GM19239 (cell line): ENCODE results near the gene RASL10B.

Experiments
- DNase-seq: peaks from one replicate; pipeline ENCODE4 v3.0.0; 2011; ENCODE audit warnings: low spot score; ENCODE audit not compliant: insufficient read length
- FAIRE-seq: peaks from 2 replicates; lab custom pipeline; 2011; peaks lifted over from hg19 to GRCh38; lab: Jason Lieb, UNC

Gene RASL10B

GRCh38 chr17:35716173-35716572 lies 15.3 kb upstream of the RASL10B start:
- no peak for DNase-seq
- FAIRE-seq = no peak

- DNase-seq (no peak), FAIRE-seq (no peak)
Measured at GRCh38 chr17:35716897-35717465, 14.5 kb upstream of the RASL10B start.

DNA sequence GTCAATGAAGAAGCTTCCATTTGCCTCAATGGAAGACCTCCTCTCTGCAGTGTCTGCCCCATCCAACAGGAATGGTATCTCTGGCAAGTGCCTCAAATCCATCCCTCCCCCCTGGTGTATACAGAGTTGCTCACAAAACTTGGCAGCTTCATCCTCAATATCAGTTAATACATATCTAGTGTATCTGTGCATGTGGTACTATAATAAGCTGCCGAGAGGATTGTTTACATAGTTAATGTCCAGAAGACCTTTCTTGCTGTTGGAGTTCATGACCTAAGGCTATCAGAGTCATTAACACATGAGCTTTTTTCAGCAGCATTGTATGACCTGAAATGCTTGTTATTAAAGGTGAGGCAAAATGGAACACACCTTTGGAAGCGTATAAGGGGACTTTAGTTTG lies 14.0 kb upstream of the RASL10B start:
- no peak for DNase-seq
- FAIRE-seq = no peak

- DNase-seq (no peak), FAIRE-seq (no peak)
Measured at GRCh38 chr17:35723735-35724134, 7.7 kb upstream of the RASL10B start.

GRCh38 chr17:35725058-35725457 lies 6.4 kb upstream of the RASL10B start:
- no peak for FAIRE-seq
- DNase-seq = no peak

DNA sequence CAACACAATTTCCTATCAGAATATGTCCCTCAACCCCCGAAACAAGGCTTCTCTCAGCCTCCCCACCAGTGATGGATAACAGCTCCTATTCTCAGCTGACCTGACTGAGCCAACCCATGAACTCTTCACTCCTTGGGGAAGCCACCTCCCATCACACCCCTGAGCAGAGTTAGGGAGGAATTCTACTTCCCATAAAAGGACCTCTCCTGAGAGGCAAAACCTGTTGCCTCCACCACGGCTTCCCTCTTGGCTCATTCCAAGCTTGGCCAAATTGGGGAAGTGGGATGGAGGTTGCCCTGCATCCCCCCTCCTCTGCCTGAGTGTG lies 5.7 kb upstream of the RASL10B start:
- DNase-seq (no peak), FAIRE-seq (no peak)

GRCh38 chr17:35726127-35726952 lies 5.1 kb upstream of the RASL10B start:
- FAIRE-seq (no peak), DNase-seq (no peak)

DNA sequence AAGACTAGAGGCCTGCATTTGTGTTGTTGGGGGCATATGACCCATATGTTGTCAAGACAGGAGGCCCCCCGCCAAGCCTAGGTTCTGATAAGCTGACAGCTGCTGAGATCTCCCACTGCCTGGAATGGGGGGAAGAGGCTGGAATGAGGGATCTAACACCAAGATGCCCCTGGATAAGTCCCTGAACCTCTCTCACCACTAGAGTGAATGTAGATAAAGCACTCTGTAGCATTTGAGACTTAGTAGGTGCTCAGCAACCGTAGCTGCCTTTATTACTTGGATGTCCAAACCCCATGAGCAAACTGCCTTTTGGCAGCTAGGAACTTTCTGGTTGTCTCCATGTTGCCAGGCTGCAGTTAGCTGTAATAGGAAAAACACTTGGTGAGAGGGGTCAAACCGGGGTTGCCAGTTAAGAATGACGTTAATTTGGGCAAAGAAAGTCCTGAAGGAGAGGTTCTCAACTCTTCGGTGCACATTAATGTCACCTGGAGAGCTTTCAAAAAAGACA lies 4.4 kb upstream of the RASL10B start:
- FAIRE-seq = no peak
- DNase-seq = no peak

DNA sequence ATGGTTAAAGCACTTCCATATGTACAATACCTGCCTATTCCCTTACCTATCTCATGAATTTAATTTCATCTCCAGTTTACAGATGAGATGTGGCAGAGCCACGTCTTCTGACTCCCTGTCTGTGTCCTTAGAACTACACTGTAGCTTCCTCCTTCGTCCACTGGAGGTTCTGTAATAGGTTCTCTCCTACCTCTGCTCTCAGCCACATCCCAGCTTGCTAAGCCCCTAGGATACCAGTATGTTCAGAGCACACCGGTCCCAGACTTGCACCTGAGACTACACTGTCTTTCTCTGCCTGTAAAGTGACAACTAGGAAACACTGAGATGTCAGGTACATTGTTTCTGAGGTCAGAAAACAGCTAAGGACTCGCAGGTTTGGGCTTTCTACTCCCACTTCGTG lies 3.8 kb upstream of the RASL10B start:
- DNase-seq = no peak
- no peak for FAIRE-seq

DNA sequence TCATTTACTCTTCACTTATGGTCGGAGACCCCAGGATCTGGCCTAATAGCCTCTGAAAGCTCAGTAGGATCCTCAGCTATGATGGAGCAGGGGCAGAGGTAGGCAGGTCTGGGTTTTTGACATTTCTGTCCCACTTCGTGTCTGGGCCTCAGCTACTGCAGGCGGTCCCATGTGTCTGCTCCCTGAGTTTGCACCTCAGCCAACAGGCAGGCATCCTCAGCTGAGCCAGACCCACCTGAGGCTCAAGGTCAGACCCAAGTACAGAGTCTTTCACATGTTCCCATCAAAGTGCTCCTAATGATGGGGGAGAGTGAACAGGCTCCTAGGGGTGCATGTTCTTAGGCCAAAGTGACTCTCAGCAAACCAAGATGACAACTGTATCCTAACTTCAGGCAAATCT lies 2.9 kb upstream of the RASL10B start:
- FAIRE-seq (no peak), DNase-seq (no peak)

DNA sequence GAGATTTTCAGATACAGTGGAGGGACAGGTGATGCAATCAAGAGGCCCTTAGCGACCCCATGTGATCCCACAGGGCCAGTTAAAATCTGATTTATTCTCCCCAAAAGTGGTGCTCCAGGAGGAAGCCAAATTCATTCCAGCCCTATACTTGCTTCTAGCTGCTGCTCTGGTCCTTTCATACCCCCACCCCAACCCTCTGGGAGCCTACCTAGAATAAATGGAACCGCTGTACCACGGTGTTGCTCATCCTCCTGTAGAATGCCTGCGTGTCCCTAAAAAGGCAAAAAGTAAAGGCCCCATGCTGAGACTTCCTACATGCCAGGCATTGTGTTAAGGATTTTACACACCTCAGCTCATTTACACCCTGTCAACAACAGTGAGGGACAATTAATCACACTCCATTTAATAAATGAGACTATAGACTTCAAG lies 2.0 kb upstream of the RASL10B start:
- DNase-seq = no peak
- no peak for FAIRE-seq

DNA sequence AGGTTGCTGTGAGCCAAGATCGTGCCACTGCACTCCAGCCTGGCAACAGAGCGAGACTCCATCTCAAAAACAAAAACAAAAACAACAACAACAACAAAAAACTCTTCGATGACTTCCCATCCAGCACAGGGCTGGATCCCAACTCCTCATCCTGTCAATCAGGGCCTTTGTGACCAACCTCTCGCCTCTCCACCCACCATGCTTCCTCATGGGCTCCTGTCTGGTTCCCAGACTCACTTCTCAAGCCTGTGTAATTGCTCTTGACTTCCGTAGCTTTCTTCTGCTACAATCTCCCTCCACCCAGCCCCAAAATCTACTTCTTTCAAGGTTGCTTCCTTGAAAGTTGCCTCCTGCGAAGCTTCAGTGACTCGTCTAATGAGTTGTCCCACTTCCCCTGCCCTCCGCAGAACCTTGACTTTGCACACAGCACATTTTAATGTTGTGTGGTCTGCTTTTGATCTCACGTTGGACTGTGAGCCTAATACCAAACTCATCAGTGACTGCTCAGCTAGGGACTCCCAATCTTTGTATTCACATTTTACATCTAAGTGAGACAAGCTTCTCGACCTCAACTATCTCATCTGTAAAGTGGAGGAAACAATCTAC lies 936 bp upstream of the RASL10B start:
- DNase-seq = no peak
- FAIRE-seq = no peak

GRCh38 chr17:35731917-35732805 lies 722 bp downstream of the RASL10B start:
- FAIRE-seq (no peak), DNase-seq (no peak)

GRCh38 chr17:35732806-35733136 lies 1.3 kb downstream of the RASL10B start:
- DNase-seq = no peak
- FAIRE-seq = no peak

GRCh38 chr17:35733366-35733765 lies 1.9 kb downstream of the RASL10B start:
- FAIRE-seq = no peak
- DNase-seq = no peak

DNA sequence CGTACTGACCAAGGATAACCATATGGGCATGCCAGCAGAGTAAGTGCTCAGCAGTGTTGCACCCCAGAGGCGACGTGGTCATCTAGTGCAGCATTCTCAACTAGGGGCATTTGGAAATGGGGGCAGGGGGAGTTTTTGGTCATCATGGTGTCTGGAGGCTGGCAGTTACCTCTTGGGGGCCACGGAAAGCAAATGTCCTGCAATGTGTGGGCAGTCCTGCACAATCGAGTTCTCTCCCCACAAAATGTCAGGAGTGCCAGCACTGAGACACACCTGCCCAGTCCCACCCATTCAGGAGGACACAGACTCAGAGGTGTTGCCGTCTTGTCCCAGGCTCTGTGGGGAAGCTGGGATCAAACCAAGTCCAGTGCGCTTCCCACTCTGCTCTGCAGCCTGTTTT lies 3.0 kb downstream of the RASL10B start:
- no peak for DNase-seq
- FAIRE-seq = no peak

GRCh38 chr17:35735036-35735805 lies 3.8 kb downstream of the RASL10B start:
- DNase-seq (no peak), FAIRE-seq (no peak)

GRCh38 chr17:35736236-35736635 lies 4.8 kb downstream of the RASL10B start:
- FAIRE-seq = no peak
- no peak for DNase-seq

GRCh38 chr17:35738519-35739133 lies 7.2 kb downstream of the RASL10B start:
- DNase-seq (no peak), FAIRE-seq (no peak)

DNA sequence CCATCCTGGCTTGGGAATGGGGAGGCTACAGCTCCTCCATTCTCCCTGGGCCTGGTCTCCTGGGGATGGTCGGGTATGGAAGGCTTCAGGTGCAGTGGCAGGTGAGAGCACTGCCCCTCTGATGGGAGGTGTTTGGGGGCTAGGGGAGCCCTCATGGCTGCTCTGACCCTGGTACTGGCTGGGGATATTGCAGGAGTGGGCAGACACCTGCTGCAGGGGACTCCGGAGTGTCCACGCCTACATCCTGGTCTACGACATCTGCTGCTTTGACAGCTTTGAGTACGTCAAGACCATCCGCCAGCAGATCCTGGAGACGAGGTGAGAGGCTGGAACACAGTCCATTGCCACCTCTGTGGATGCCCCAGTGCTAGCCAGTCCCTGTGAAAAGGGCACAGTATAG lies 8.8 kb downstream of the RASL10B start:
- FAIRE-seq = no peak
- DNase-seq = no peak
